AG04450 (cell line): ENCODE data around the gene ATP2C1. TPM values are rescaled to one million over a fixed set of nuclear protein-coding genes. Genes with fewer than 3 reads are reported as not detected.

ENCODE experiments used
- CTCF ChIA-PET: fragments of 300-600, 350-600 bp; formaldehyde crosslinking; extraction: SDS; loops from one replicate; lab custom pipeline; 2022; ENCODE audit warnings: antibody characterized with exemption, inconsistent platforms; lab: Charles Lee
- POLR2A ChIA-PET: fragments of 350-600 bp; formaldehyde crosslinking; extraction: SDS; loops from one replicate; lab custom pipeline; 2021; ENCODE audit warnings: antibody characterized with exemption, inconsistent platforms; lab: Yijun Ruan, JAX
- DNase-seq: peaks from one replicate; pipeline ENCODE4 v3.0.0-alpha.2; 2011; ENCODE audit warnings: low read depth, low spot score
- H3K27ac ChIP-seq: one replicate; pipeline ENCODE4 v1.5.1; 2012; ENCODE audit warnings: low read depth, low read length, control low read depth
- H3K27me3 ChIP-seq: one replicate; pipeline ENCODE4 v1.6.0; 2012; ENCODE audit warnings: low read length; ENCODE audit not compliant: control insufficient read depth, insufficient read depth
- H3K4me3 ChIP-seq: 2 replicates; pipeline ENCODE4 v1.5.1; 2011; ENCODE audit warnings: mild to moderate bottlenecking, low read depth, low read length, control low read depth
- H3K9me3 ChIP-seq: 2 replicates; pipeline ENCODE4 v1.5.1; 2012; ENCODE audit warnings: low read length; ENCODE audit not compliant: control insufficient read depth, insufficient read depth
- polyA plus RNA-seq: library from polyadenylated mRNA; depleted of rRNA; stranded (reverse); fragments of >200 nt; gene quantifications from 2 replicates; pipeline ENCODE4 v1.2.3, GENCODE V29; 2011
- TF ChIP-seq, protein P1 (sequence below): IDR thresholded peaks from 2 replicates; pipeline ENCODE4 v1.5.1; 2011; ENCODE audit warnings: low read depth, low read length, control low read depth, inconsistent platforms

The ATP2C1 gene
- polyA plus RNA-seq, 1 experiment = 103 TPM

DNA sequence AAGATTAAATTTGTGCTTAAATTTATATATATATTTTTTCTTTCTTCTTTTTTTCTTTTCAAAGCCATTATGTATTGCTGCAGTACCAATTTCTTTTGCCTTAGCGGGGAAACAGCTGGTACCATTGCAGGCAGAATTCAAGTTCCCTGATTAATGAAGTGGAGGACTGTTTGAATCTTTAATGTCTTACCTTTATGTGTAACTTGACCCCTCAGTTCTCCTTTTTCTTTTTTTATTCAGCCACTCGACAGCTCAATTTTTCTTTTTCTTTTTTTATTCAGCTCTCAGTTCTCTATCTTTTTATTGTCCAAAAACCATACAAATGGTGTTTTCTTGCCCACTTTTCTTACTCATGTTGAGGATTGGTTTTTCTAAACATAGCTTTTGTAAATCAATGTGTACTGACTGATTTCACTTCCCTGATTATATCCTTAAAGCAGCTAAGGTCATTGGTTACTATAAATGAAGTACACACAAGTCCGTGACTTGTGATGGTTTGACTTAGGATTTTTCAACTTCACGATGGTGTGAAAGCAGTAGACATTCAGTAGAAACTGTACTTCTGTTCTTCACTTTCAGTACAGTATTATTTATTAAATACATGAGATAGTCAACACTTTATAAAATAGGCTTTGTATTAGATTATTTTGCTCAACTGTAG lies 22.8 kb downstream of the ATP2C1 start:
- H3K27me3 ChIP-seq = no peaks in the 10 kb centered on the region
- H3K4me3 ChIP-seq = no peak overlapping the region
- CTCF ChIA-PET = interaction anchor here (1.5 kb wide), 1 partner anchor 23 kb away, joined by 5 read pairs; the partner anchor contains the start of gene ATP2C1
- no peak for DNase-seq
- no peak overlapping the region for H3K27ac ChIP-seq
- TF ChIP-seq, protein P1, sequence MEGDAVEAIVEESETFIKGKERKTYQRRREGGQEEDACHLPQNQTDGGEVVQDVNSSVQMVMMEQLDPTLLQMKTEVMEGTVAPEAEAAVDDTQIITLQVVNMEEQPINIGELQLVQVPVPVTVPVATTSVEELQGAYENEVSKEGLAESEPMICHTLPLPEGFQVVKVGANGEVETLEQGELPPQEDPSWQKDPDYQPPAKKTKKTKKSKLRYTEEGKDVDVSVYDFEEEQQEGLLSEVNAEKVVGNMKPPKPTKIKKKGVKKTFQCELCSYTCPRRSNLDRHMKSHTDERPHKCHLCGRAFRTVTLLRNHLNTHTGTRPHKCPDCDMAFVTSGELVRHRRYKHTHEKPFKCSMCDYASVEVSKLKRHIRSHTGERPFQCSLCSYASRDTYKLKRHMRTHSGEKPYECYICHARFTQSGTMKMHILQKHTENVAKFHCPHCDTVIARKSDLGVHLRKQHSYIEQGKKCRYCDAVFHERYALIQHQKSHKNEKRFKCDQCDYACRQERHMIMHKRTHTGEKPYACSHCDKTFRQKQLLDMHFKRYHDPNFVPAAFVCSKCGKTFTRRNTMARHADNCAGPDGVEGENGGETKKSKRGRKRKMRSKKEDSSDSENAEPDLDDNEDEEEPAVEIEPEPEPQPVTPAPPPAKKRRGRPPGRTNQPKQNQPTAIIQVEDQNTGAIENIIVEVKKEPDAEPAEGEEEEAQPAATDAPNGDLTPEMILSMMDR = no peak
- H3K9me3 ChIP-seq = no peaks in the 10 kb centered on the region; the same call in 1 of the 2 replicates
- POLR2A ChIA-PET = no interaction called here

DNA sequence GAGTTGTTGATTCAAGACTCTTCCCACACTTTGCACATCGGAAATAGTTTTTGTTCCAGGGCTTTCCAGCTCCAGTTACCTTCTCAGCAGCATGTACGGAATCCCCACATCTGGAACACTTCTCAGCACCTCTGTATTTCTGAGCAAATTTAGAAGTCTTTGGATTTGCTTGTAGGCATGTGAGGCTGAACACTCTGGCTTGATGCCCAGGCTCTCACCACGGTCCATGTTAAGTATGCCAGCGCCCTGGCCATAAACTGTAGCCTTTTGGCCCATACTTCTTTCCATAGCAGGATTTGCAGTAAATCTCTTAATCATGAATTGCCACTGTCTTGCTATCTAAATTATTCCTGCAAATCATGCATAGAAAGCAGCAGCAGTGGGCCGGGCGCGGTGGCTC lies 24.4 kb downstream of the ATP2C1 start:
- no peak overlapping the region for H3K27ac ChIP-seq
- no peak overlapping the region for H3K4me3 ChIP-seq
- peaks cover 3% of the 10 kb centered on the region for H3K9me3 ChIP-seq
- POLR2A ChIA-PET = no interaction called here
- TF ChIP-seq, protein P1 = no peak
- no peaks in the 10 kb centered on the region for H3K27me3 ChIP-seq
- no peak for DNase-seq
- CTCF ChIA-PET = no interaction called here

DNA sequence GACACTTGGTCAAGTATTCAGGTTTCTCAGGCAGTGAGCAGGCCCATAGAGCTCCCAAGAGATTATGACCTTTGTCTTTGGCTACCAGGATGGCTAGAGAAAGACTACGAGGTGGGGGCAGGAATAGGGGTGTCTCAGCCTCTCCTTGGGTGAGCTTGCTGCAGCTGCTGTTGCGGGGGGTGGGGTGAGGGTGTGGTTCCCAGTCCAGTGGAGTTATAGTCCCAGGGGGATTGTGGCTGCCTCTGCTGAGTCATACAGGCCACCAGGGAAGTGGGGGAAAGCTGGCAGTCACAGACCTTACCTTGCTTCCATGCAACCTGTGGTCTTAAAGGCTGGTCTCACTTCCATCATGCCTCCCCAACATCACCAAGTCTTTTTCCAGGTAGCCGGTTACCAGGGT lies 31.7 kb downstream of the ATP2C1 start:
- TF ChIP-seq, protein P1 = no peak
- POLR2A ChIA-PET = no interaction called here
- Histone ChIP-seq H3K4me3 (no peak overlapping the region), H3K27ac (no peak overlapping the region), H3K9me3 (peaks cover 7% of the 10 kb centered on the region), H3K27me3 (no peaks in the 10 kb centered on the region)
- CTCF ChIA-PET = interaction anchor here (1.1 kb wide), 1 partner anchor 11 kb away, joined by 3 read pairs; no protein-coding TSS in a partner anchor
- DNase-seq = no peak

DNA sequence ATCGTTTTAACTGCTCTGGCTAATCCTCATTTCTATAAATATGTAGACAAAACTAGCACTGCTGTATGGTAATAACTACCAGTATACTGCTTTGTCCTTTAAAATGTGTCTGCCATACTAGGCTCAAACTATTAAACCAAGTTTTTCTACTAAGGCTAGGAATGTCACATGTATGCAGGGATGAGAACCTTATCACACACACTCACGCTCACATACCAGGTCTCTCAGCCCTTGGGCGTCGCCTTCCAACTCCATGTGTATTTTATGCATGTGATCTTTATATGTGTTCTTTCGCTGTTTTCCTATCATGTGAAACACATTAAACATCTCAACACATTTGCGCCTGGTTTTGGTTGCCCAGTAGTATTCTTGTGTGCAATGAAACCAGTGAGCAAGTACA lies 32.6 kb downstream of the ATP2C1 start:
- POLR2A ChIA-PET = interaction anchor here (1.5 kb wide), 1 partner anchor 33 kb away, joined by 3 read pairs; the partner anchor contains the start of gene ATP2C1
- Histone ChIP-seq H3K27me3 (no peaks in the 10 kb centered on the region), H3K4me3 (no peak overlapping the region), H3K9me3 (peaks cover 7% of the 10 kb centered on the region), H3K27ac (no peak overlapping the region)
- TF ChIP-seq, protein P1 = no peak
- no peak for DNase-seq
- CTCF ChIA-PET = interaction anchor here (0.8 to 1.1 kb wide), 2 partner anchors 10 to 33 kb away, joined by 3 read pairs; partner anchors contain the start of gene ATP2C1

DNA sequence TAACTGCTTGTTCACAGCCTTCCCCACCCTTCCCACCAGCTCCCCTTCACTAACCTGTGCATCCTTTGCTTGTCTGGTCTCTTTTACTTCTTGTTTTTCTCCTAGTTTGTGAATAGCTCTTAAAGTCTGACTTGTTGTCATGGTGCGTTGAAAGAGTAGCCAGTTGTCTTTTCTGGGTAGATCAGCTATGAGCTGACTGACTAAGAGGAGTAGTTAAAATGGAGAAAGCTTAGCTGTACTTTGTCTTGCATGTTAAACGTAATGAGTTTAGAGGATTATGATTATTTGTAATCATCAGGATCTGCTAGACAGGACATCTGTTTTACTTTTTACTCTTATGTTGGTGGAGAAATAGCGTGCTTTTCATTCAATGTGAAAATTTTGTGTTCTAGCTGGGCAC lies 35.9 kb downstream of the ATP2C1 start:
- POLR2A ChIA-PET = no interaction called here
- TF ChIP-seq, protein P1 = no peak
- CTCF ChIA-PET = interaction anchor here (1.6 kb wide), 1 partner anchor 37 kb away, joined by 5 read pairs; no protein-coding TSS in a partner anchor
- H3K9me3 ChIP-seq = no peaks in the 10 kb centered on the region
- DNase-seq = no peak
- H3K27me3 ChIP-seq = no peaks in the 10 kb centered on the region
- no peak overlapping the region for H3K27ac ChIP-seq
- no peak overlapping the region for H3K4me3 ChIP-seq
